ENCODE data around the gene BCL7C.

DNA sequence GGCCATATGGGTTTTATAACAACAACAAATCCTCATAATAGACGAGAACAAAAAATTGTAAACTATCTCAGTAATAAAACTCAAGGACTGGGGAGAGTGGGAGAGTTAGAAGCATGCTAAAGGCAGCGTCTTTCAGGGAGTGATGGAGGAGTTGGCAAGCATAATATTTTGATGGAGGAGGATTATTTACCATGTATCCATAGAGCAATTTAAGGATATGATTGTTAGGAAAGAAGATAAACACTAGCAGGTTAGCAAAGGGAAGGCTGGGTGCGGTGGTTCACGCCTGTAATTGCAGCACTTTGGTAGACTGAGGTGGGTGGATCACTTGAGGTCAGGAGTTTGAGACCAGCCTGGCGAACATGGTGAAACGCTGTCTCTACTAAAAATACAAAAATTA, 27.8 kb downstream of the BCL7C start:
- TF ChIP-seq CTCF (IDR thresholded peaks at IDR 0.05; ENCODE audit: low read length): no peak
- no peak for TF ChIP-seq EZH2 (IDR thresholded peaks at IDR 0.05; ENCODE audit: borderline replicate concordance, low read length)

Data from OCI-LY1 (cell line).